GM10847 (cell line): Measurements from ENCODE around the gene GRIN1.

ENCODE experiments used
- POLR2A ChIP-seq: IDR thresholded peaks from 2 replicates; pipeline ENCODE4 v1.6.1; 2011; ENCODE audit not compliant: insufficient read length; ENCODE audit errors: extremely low read depth

GRIN1 gene

GRCh38 chr9:137108608-137109249, 30.2 kb upstream of the GRIN1 start:
- no peak for TF ChIP-seq POLR2A

- TF ChIP-seq POLR2A, result no peak
Observed at GRCh38 chr9:137109250-137110146, 29.5 kb upstream of the GRIN1 start.

GRCh38 chr9:137110147-137110910, 28.6 kb upstream of the GRIN1 start:
- TF ChIP-seq POLR2A, result no peak

GRCh38 chr9:137110911-137111787, 27.8 kb upstream of the GRIN1 start:
- no peak for TF ChIP-seq POLR2A

GRCh38 chr9:137111788-137112563, 27.0 kb upstream of the GRIN1 start:
- no peak for TF ChIP-seq POLR2A

- no peak for TF ChIP-seq POLR2A
Observed at GRCh38 chr9:137112564-137113384, 26.2 kb upstream of the GRIN1 start.

GRCh38 chr9:137113385-137114159, 25.4 kb upstream of the GRIN1 start:
- no peak for TF ChIP-seq POLR2A

GRCh38 chr9:137114220-137114612, 24.7 kb upstream of the GRIN1 start:
- TF ChIP-seq POLR2A, result no peak

GRCh38 chr9:137114613-137115393, 24.2 kb upstream of the GRIN1 start, which contains the start of gene DPP7:
Gene DPP7, minus strand, starts transcription at chr9:137114733. Its CDS starts 20 bp downstream, at chr9:137114713.
- peak; percentile 67 for TF ChIP-seq POLR2A

- TF ChIP-seq POLR2A, result no peak
Observed at GRCh38 chr9:137115394-137116026, 23.4 kb upstream of the GRIN1 start.

GRCh38 chr9:137116027-137116507, 22.9 kb upstream of the GRIN1 start:
- TF ChIP-seq POLR2A, result no peak
